ENCODE results near the gene ZSWIM1.
"Not testable (repeated sequence)": the region's sequence is repeated elsewhere in the genome, so short reads cannot be mapped to it uniquely, and the experiment has no call there.

ZSWIM1 gene

DNA sequence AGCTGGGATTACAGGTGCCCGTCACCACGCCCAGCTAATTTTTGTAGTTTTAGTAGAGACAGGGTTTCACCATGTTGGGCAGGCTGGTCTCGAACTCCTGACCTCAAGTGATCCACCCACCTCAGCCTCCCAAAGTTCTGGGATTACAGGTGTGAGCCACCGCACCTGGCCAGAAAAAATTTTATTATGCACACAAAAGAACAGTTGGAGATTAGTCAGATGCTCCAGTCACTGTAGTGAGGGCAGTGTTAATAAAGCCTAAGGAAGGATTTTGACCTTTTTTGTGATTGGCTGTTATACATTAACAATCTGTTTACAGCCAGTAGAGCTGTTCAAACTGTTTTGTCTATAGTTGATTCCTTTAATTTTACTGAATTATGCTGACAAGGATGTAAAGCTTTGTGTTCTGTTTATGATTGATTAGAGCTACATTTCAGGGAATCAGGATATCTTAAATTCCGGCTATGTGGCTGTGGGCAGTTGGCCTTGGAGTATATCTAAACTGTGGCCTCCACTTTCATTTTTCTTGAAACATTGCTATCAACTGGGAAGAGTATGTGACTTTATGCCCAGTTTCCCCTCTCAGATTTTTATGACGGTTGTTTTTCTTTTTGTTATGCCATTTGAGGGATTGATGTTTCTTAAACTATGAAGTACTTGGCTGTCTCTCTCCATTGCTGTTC lies 13.8 kb upstream of the ZSWIM1 start:
- H3K27me3 ChIP-seq (ENCODE audit: insufficient read depth, poor library complexity, severe bottlenecking): no peaks in the 10 kb centered on the region
- ATAC-seq (ENCODE audit: low read depth) (peak; percentile 8; the same call in 1 of the 3 replicates), DNase-seq (ENCODE audit: low spot score) (no peak)
- H3K27ac ChIP-seq (ENCODE audit: poor library complexity, severe bottlenecking): peak overlapping the region; percentile 68
- H3K4me3 ChIP-seq (ENCODE audit: severe bottlenecking): no peak overlapping the region
- H3K36me3 ChIP-seq (ENCODE audit: low read depth): no peaks in the 10 kb centered on the region
- TF ChIP-seq, protein P1, sequence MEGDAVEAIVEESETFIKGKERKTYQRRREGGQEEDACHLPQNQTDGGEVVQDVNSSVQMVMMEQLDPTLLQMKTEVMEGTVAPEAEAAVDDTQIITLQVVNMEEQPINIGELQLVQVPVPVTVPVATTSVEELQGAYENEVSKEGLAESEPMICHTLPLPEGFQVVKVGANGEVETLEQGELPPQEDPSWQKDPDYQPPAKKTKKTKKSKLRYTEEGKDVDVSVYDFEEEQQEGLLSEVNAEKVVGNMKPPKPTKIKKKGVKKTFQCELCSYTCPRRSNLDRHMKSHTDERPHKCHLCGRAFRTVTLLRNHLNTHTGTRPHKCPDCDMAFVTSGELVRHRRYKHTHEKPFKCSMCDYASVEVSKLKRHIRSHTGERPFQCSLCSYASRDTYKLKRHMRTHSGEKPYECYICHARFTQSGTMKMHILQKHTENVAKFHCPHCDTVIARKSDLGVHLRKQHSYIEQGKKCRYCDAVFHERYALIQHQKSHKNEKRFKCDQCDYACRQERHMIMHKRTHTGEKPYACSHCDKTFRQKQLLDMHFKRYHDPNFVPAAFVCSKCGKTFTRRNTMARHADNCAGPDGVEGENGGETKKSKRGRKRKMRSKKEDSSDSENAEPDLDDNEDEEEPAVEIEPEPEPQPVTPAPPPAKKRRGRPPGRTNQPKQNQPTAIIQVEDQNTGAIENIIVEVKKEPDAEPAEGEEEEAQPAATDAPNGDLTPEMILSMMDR (IDR thresholded peaks at IDR 0.05; ENCODE audit: poor library complexity, severe bottlenecking): no peak
- H3K9me3 ChIP-seq (ENCODE audit: severe bottlenecking): no peaks in the 10 kb centered on the region
- peaks cover 11% of the 10 kb centered on the region for H3K4me1 ChIP-seq (ENCODE audit: insufficient read depth, poor library complexity, severe bottlenecking)

DNA sequence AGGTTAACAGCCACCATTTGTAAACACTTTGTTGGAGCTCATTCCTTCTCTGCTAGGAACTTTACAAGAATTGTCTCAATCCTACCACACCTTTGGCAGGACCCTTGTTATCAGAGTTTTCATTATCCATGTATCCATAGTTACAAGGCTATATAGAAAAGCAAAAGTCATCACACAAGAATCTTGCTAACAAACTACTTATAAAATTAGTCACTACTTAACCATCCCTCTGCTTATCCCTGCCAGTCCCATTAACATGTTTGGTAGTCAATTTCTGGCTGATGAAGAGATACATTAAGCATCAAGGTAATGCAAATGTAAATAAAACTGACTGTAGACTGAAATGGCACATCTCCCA lies 13.2 kb upstream of the ZSWIM1 start:
- peak overlapping the region; percentile 68 for H3K27ac ChIP-seq (ENCODE audit: poor library complexity, severe bottlenecking)
- no peak for DNase-seq (ENCODE audit: low spot score)

DNA sequence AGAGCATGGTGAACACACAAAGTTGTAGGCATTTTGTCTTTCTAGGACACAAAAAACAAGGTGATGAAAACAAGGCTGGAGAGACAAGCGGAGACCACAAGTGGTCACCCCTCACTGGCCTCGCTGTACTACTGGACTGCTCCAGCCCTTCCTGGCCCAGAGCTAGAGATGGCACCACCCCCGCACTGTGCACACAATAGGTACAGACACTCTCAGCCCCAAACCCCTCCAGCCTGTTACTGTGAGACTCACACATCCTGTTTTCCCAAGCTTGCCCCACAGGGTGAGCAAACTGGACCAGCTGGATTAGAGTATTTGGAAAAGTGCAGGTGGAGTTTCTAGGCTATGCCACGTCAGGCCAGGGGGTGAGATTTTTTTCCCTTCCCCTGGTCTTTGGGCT lies 8.4 kb upstream of the ZSWIM1 start:
- ATAC-seq (ENCODE audit: low read depth) (no peak), DNase-seq (ENCODE audit: low spot score) (peak; percentile 80)
- H3K27ac ChIP-seq (ENCODE audit: poor library complexity, severe bottlenecking): no peak overlapping the region

More for the DNA sequence above, 13.2 kb upstream of the ZSWIM1 start:
- peaks cover 11% of the 10 kb centered on the region for H3K4me1 ChIP-seq (ENCODE audit: insufficient read depth, poor library complexity, severe bottlenecking)
- no peaks in the 10 kb centered on the region for H3K9me3 ChIP-seq (ENCODE audit: severe bottlenecking)
- no peaks in the 10 kb centered on the region for H3K27me3 ChIP-seq (ENCODE audit: insufficient read depth, poor library complexity, severe bottlenecking)
- H3K4me3 ChIP-seq (ENCODE audit: severe bottlenecking): no peak overlapping the region
- TF ChIP-seq, protein P1 (IDR thresholded peaks at IDR 0.05; ENCODE audit: poor library complexity, severe bottlenecking): no peak
- H3K36me3 ChIP-seq (ENCODE audit: low read depth): no peaks in the 10 kb centered on the region
- ATAC-seq (ENCODE audit: low read depth): peak; percentile 95

DNA sequence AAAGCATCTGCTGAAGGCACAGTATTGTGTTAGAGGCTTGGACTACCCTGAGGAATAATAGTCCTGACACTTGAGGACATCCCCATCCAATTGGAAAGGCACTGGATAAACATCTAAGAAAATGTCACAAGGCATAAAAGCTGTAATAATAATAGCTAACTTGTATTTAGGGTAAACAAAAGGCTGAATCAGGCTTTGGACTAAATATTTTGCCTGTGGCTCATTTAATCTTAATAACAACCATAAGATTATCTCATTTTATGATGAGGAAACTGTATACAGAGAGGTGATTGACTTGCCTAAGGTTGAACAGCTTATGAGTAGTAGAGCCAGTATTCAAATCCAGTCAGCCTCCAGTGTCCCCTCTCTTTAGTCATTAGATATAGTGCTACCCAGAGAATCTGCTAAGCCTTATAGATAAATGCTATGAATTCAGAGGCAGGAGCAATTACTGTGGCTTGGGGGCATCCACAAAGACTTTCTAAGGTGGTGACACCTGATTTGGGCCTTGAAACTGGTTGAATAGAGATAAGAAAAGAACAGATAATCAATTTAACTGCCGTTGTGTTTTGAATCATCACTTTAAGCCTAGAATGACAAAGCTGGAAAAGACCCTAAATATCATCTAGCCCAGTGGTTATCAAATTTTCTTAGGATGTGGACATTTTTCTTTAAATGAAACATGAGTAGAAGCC lies 7.5 kb upstream of the ZSWIM1 start:
- no peak overlapping the region for H3K27ac ChIP-seq (ENCODE audit: poor library complexity, severe bottlenecking)
- H3K27me3 ChIP-seq (ENCODE audit: insufficient read depth, poor library complexity, severe bottlenecking): no peaks in the 10 kb centered on the region
- no peaks in the 10 kb centered on the region for H3K36me3 ChIP-seq (ENCODE audit: low read depth)
- DNase-seq (ENCODE audit: low spot score) (no peak), ATAC-seq (ENCODE audit: low read depth) (no peak)
- no peaks in the 10 kb centered on the region for H3K4me1 ChIP-seq (ENCODE audit: insufficient read depth, poor library complexity, severe bottlenecking)
- no peak overlapping the region for H3K4me3 ChIP-seq (ENCODE audit: severe bottlenecking)
- no peaks in the 10 kb centered on the region for H3K9me3 ChIP-seq (ENCODE audit: severe bottlenecking)
- TF ChIP-seq, protein P1 (IDR thresholded peaks at IDR 0.05; ENCODE audit: poor library complexity, severe bottlenecking): no peak

More for the DNA sequence above, 8.4 kb upstream of the ZSWIM1 start:
- peaks cover 6% of the 10 kb centered on the region for H3K4me1 ChIP-seq (ENCODE audit: insufficient read depth, poor library complexity, severe bottlenecking)
- no peaks in the 10 kb centered on the region for H3K36me3 ChIP-seq (ENCODE audit: low read depth)
- H3K4me3 ChIP-seq (ENCODE audit: severe bottlenecking): no peak overlapping the region
- H3K9me3 ChIP-seq (ENCODE audit: severe bottlenecking): no peaks in the 10 kb centered on the region
- H3K27me3 ChIP-seq (ENCODE audit: insufficient read depth, poor library complexity, severe bottlenecking): no peaks in the 10 kb centered on the region
- TF ChIP-seq, protein P1 (IDR thresholded peaks at IDR 0.05; ENCODE audit: poor library complexity, severe bottlenecking): no peak

DNA sequence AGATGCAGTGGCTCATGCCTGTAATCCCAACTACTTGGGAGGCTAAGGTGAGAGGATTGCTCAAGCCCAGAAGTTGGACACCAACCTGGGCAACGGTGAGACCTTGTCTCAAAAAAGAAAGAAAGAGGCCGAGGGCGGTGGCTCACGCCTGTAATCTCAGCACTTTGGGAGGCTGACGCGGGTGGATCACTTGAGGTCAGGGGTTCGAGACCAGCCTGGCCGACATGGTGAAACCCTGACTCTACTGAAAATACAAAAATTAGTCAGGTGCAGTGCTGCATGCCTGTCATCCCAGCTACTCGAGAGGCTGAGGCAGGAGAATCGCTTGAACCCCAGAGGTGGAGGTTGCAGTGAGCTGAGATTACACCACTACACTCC lies 6.9 kb upstream of the ZSWIM1 start:
- peak; percentile 64 for DNase-seq (ENCODE audit: low spot score)

More for the DNA sequence above, 6.9 kb upstream of the ZSWIM1 start:
- not testable (repeated sequence) for ATAC-seq (ENCODE audit: low read depth); H3K4me1 ChIP-seq (ENCODE audit: insufficient read depth, poor library complexity, severe bottlenecking); H3K36me3 ChIP-seq (ENCODE audit: low read depth); H3K4me3 ChIP-seq (ENCODE audit: severe bottlenecking); H3K9me3 ChIP-seq (ENCODE audit: severe bottlenecking); H3K27me3 ChIP-seq (ENCODE audit: insufficient read depth, poor library complexity, severe bottlenecking); H3K27ac ChIP-seq (ENCODE audit: poor library complexity, severe bottlenecking)
